Inflammatory macrophage treated with lipopolysaccharide for 1 hour (primary cell): ENCODE data around the gene KRT32.
"Not testable (repeated sequence)": the region's sequence is repeated elsewhere in the genome, so short reads cannot be mapped to it uniquely, and the experiment has no call there.

Source experiments
- DNase-seq, 2 donors: peaks; one replicate each; pipeline ENCODE4 v3.0.0-alpha.2; 2020 to 2022

KRT32 gene

GRCh38 chr17:41422586-41422985, 44.6 kb downstream of the KRT32 start:
- not testable (repeated sequence) for DNase-seq

- no peak for DNase-seq
Measured at GRCh38 chr17:41421617-41422016, 45.6 kb downstream of the KRT32 start.

GRCh38 chr17:41421116-41421515, 46.1 kb downstream of the KRT32 start:
- no peak for DNase-seq

GRCh38 chr17:41420134-41420533, 47.1 kb downstream of the KRT32 start:
- DNase-seq = no peak

- DNase-seq = no peak
Measured at GRCh38 chr17:41419716-41420115, 47.5 kb downstream of the KRT32 start.

GRCh38 chr17:41418116-41418860, 48.9 kb downstream of the KRT32 start:
- no peak for DNase-seq

- no peak for DNase-seq
Measured at GRCh38 chr17:41417576-41418015, 49.6 kb downstream of the KRT32 start.

GRCh38 chr17:41417127-41417526, 50.1 kb downstream of the KRT32 start:
- no peak for DNase-seq

- DNase-seq = no peak
Measured at GRCh38 chr17:41416479-41416878, 50.7 kb downstream of the KRT32 start.

- no peak for DNase-seq
Measured at GRCh38 chr17:41415833-41416335, 51.3 kb downstream of the KRT32 start.

GRCh38 chr17:41415411-41415810, 51.8 kb downstream of the KRT32 start:
- no peak for DNase-seq

GRCh38 chr17:41413982-41414381, 53.2 kb downstream of the KRT32 start:
- no peak for DNase-seq

GRCh38 chr17:41413353-41413957, 53.7 kb downstream of the KRT32 start:
- no peak for DNase-seq

GRCh38 chr17:41411072-41411840, 55.9 kb downstream of the KRT32 start:
- no peak for DNase-seq
